GM18867 (cell line): ENCODE measurements around the gene NPAS3.

Source experiments
- ATAC-seq: cut with Tn5 transposase; IDR thresholded peaks from one replicate; pipeline ENCODE4 v1.9.1; 2021; ENCODE audit warnings: mild to moderate bottlenecking, moderate library complexity; ENCODE audit not compliant: unreplicated experiment

The NPAS3 gene

DNA sequence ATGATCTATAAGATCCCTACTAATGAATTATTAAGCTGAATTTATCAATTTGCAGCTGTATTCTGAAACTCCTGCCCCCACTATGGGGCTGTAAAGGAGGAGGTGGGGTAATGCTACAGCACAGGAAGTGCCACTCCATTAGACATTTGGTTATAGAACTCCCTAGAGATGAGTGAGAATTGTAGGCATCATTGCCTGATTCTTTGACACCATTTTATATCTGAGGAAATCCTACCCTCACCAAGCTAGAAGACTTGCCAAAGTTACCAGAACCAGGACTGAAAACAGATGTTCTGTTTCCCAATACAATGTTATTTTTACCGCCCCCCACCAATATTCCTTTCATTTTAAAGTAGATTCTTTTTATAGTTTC lies 829.8 kb downstream of the NPAS3 start:
- no peak for ATAC-seq

DNA sequence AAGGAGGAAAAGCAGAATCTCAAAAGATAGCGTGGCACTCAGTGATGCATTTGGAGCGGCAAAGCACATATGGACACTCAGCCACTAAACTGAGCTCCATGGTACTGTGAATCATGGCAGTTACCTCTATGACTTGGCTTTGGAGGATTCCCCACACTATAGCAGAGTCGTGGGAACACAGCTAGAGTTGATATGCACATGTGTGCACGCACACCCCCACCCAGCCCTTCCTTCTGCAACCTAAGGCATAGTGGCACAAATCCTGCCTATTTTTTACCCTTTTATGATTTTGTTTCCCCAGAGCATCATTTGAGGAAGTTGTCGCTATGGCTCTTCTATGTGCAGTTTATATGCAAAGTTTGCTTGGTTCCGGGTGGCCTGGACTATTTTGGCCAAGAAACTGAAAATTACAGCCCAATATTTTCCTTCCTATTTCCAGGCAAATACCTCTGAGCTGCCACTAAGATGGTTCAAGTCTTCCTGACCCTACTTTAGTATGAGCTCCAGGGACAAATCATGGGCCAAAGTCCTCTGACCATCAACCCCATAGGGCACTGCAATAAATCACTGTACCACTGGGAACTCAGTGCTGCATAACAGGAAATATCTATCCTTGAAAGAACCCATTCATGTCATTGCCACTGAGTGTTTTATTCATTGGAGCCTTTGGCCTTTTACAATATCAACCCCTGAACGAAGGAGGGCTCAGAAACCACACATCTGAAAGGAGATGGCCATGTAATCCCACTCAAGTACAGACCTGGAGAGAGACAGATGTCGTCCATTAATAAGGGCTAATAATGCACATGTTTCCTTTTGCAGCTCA lies 834.7 kb downstream of the NPAS3 start:
- no peak for ATAC-seq

DNA sequence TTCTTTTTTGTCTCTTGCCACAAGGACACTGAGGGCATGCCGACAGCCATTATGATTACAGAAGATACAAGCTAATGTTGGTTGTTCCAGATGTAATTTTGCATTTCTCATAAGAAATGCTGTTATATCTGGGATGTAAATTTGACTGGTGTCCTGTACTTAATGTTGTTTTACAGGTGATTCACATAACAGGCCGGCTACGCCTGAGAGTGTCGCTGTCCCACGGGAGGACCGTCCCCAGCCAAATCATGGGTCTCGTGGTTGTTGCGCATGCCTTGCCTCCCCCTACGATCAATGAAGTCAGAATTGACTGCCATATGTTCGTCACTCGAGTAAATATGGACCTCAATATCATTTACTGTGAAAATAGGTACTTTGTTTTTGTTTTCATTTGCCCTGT lies 835.5 kb downstream of the NPAS3 start:
- no peak for ATAC-seq

DNA sequence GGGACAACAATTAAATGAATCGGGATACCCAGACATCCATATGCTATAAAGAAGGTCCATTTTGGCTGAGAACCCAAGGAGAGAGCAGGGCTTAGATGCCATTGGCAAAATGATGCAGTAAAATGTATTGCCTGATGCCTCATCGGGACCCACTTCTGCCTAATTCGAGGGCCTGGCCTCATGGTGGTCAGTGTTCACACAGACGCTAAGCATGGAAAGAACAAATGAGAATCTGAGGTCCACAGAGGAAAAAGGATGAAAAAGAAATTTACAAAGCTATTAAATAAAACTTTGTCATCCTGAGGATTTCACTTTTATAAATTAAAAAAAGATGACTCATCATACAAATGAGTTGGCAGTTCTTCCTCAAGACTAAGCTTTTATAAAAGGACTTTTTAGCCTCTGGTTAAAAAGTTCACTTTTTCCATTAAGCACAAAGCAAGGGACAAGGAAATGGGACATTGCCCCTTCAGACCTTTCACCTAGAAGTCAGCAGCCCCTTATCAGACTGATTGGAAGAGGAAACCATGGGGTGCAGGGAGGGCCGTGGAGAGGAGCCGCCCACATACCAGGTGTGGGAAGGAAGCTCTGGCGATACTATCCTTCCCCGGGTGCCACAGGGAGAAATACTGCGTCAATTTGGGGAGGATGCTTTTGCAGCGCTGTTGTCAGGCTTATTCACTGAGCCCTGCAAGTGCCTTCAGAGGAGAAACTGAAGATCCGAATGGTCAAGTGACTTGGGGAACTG lies 836.2 kb downstream of the NPAS3 start:
- no peak for ATAC-seq

DNA sequence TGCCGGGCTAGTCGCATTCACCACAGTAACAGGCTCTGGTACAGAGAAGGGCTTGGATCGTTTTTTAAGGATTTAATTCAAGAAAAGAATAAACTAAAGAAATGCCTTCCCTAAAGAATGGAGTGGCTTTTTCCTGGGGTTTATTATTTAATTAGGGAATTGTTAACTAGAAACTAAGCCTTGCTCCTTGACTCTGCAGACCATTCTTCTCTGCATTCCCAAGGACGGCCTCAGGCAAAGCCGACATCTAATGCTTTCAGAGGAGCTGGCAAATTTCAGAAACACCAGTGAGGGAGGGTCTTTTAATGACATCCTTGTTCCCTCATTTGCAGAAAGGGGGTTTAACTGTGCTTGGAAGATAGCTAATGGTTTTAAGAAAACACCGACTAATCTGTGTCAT lies 838.2 kb downstream of the NPAS3 start:
- ATAC-seq = no peak

DNA sequence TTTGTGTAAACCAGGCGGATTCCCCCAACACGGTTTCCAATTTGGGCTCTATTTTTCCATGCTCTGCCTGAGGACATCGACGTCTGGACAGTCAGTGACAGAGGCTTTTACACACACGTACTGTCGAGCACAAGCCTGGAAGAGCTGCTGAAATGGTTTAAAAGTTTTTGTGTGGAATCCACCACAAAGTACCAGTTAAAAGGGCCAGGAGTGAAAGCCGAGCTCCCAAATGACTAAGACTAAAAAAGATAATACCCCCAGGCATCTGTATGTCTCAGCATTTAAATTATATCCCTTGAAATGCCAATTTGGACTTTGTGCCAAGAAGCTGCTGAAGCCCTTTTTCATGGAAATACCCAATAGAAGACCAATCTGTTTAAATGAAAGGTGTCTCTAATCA lies 839.0 kb downstream of the NPAS3 start:
- no peak for ATAC-seq

DNA sequence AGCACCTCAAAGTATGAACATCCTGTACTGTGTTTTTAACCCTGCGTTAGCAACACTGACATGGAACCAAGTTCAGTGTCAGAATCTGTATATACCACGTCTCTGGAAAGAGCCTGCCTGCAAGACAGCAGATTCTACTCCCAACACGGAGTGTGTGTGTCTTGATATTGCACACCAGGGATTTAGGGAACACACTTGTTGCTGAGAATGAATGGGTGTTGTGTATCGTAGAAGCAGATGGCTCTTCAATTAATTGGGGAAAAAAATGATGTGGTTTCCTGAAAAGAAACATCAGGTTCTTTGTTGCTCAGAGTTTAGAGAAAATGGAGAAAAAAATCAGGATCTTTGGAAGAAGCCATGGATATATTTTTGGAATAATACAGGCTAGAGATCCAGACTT lies 841.4 kb downstream of the NPAS3 start:
- ATAC-seq = no peak

DNA sequence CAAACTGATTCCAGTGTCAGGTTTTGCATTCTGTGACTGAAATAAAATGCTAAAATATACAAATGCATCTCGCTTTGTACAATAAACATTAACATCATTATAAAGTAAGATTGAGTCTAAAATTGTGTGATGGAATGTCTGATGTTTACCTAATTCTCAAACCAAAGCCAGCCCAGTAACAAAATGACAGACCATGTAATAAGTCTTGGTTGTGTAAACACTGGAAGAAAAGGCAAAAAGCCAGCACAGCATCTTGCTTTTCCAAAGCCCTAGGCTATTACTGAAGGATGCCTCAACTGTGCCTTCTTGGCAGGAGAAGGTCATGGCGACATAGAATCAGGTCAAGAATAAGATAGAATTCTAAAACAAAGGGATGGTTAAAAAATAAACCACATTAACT lies 842.6 kb downstream of the NPAS3 start:
- ATAC-seq = no peak

DNA sequence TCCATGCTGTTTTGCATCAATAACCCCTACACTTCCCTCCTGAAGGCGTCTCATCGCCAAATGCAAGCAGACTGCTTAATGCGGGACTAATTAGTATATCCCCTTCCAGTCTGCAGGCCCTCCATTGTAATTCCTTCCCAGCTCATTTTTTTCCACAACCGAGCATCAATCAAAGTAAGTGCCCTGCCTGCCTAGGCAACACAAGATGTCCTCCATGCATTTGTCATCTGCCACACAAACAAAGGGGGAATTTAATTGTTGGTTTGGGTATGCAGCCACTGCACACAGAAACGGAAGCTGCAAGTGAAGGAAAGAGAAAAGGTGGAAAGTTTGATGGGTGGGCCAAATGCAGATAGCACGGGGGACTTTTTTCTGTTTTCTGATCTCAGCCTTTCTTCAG lies 844.2 kb downstream of the NPAS3 start:
- no peak for ATAC-seq

DNA sequence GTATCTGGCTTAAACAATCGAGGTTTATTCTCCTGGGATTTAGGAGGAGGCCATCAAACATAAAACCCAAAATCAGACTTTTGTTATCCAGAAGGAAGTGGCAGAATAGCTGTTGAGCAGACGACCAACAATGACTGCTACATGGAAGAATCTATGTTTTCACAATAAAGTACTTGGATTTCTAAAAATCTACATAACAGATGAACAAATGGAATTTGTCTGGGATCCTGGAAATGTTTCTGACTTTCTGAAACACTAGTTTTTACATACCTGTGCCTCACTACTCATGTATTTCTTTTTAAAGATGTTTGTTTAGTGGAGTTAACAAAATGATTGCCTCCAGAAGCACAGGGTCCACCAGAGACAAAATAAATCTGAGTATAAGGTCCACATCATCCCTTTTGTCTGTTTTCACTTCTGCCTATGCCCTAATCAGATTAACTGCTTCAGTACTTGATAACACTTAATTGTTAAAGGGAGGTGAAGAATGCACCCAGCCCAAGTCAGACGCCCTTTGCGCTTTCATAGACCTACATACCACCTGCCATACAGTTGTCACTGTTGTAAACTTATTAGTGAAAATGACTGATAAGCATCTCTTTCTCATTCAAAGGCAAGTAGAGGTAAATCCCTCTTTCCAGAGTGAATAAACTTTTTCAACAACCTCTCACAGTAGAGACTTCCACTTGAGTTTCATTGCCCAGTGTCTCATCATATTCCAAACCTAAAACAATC lies 847.6 kb downstream of the NPAS3 start:
- no peak for ATAC-seq

DNA sequence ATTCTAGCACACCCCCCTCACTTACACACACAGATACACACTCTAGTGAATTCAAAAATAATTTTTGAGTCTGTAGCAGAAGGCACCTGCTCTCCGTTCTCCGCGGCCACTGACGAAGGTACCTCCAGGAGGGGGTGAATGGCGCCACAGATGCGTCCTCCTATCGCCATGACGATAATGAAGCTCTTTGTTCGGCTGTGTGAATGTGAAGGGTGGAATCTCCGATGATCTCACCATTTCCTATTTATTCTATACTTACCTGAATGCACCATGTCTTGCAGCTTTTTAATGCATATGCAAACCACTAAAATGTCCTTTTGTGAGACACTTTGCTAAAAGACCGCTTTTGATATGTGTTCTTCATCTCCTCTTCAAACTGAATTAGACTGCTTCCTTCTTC lies 849.5 kb downstream of the NPAS3 start:
- no peak for ATAC-seq

DNA sequence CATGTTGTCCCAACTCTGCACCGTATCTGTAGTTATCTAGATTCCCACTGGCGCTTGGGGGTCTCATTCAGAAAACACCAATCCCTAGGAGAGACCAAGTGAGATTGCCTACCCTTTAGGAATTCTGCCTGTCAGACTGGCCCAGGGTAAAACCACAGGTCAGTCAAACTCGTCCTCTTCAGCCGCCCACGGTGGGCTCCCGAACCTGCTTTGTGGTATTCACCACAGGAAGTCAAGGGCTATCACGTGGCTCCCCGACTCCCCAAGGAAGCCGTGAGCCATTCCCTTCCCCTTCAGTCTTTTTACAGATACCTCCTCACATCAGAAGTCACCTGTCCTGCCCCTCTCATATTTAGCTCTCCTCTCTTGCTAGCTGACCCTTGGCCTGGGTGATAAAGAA lies 852.3 kb downstream of the NPAS3 start:
- no peak for ATAC-seq

DNA sequence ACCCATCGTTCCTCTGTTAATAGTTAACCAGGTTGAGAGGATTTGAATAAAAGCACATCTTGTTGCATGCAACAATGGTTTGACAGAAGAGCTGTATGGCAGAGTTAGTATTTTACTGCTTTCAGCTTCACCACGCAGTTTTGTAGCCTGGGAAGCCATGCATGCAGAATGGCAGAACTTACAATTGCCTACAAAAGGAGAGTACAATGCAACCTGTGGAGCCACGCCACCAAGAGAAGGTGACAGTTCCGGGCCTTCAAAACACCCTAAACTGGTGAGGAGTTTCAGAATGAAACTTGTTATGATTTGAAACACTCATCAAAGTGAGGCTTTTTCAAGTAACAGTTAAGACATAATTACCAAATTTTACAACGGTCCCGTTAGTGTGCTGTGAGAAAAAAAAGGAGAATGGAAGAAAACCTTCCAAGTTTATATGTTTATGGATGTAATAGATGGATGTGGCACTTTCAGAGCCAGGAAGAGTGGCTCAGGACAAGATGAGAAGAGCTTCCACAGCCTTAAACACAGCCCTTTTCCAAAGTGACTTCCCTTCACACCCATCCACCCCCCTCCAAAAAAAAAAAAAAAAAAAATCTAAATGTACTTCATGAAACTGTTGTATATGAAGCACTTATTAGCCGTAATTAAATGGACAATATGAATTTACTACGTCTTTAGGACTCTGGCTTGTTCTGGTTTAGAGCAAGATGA lies 853.5 kb downstream of the NPAS3 start:
- peak; percentile 84 for ATAC-seq

DNA sequence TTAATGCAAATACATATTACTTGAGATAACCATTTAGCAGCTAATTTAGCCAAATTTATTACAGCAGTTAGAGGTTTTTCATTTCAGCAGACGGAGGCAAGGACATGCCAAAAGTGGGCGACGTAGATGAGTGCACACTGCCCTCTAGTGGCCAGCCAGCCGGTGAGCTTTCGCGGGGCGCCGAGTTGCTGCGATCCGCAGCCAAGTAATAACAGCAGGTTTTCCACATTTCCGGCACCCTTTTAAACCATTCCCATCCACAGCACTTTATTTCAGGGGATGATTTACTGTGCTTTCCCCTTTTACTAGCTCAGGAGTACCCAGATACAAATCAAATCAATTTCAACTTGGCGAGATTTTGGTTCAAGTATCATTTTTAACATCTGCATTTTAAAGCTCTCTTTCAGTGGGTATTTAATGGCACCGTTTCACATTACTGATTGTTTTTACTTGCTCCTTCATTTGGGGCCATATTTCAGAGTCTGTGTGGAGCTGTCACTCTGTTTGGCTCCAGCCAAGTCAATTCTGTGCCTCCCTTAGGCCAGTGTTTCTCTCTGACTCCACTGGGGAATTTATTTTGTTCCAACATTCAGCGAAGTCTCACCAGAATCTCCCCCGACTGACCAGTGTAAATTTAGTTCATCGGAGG lies 854.2 kb downstream of the NPAS3 start:
- peak; percentile 59 for ATAC-seq

DNA sequence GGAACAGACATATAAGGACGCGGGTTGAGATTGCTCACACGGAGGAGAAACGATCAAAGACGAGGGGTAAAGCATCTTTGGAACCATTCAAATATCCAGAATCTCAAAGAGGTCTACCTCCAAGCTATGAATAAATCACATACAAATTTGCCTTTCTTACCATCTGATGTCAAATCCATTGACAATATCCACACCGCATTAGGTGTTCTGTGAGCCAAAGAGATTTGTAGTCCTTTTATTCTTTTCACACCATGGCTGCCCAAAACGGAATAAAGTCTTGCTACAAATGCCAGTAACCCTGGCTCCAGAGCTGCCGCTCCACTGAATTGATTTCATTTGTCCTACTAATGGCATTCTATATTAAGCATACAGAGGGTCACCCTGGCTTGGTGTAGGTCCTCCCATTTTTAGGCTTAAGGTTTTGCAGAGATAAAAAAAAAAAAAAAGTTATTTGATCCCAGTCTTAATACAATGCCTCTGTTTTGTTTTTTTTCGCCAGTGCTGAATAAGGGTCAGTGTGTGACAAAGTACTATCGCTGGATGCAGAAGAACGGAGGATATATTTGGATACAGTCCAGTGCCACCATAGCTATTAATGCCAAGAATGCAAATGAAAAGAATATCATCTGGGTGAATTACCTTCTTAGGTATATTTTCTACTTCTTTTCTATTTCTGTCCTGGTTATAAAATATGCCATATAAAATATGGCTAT lies 854.9 kb downstream of the NPAS3 start:
- ATAC-seq = no peak

DNA sequence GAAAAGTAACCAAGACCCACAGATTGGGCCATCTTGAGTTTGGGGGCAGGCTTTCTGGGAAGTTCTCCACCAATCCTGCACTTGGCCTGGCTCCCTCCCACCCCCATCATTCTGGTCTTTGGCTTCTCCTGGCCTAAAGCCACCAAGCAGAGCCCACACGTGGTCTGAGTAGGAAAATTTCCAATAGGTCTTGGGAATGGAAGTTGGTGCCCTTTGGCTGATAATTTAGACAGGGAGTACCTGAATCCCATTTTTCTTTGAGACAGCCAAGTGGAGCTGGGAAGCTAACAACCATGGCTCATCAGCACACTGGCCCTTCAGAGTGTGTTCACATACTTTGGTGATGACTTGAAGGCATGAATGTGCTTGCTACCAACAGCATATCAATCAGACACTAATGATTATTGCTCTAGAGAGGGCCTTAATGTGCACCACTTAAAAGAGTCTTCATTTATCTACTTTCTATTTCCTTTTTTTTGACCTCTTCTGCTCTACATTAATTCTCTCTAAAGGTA lies 856.2 kb downstream of the NPAS3 start:
- ATAC-seq = no peak

DNA sequence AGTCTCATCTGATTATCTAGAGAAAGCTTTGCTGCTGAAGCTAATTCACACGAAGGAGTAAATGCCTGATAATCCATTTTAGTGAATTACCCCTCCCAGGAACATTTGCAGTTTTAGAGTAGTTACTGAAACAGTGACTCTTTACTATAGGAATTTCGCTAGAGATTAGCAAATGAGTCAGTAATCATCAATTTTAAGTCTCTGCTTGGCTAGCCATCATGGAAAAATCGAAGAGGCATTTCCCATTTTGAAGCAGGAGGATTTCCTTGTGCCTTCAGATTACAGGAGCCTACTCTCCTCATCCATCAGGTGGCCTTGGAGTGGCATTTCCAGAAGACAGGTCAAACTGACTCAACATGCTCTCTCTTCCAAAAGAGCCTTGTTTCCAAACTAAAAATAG lies 857.7 kb downstream of the NPAS3 start:
- ATAC-seq = no peak

DNA sequence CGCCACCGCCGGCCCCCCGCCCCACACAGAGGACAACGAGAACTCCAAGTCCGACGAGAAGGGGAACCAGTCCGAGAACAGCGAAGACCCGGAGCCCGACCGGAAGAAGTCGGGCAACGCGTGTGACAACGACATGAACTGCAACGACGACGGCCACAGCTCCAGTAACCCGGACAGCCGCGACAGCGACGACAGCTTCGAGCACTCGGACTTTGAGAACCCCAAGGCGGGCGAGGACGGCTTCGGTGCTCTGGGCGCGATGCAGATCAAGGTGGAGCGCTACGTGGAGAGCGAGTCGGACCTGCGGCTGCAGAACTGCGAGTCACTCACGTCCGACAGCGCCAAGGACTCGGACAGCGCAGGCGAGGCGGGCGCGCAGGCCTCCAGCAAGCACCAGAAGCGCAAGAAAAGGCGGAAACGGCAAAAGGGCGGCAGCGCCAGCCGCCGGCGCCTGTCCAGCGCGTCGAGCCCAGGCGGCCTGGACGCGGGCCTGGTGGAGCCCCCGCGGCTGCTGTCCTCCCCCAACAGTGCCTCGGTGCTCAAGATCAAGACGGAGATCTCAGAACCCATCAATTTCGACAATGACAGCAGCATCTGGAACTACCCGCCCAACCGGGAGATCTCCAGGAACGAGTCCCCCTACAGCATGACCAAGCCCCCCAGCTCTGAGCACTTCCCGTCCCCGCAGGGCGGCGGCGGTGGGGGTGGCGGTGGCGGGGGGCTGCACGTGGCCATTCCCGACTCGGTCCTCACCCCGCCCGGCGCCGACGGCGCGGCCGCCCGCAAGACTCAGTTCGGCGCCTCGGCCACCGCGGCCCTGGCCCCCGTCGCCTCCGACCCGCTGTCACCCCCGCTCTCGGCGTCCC lies 861.3 kb downstream of the NPAS3 start:
- no peak for ATAC-seq

DNA sequence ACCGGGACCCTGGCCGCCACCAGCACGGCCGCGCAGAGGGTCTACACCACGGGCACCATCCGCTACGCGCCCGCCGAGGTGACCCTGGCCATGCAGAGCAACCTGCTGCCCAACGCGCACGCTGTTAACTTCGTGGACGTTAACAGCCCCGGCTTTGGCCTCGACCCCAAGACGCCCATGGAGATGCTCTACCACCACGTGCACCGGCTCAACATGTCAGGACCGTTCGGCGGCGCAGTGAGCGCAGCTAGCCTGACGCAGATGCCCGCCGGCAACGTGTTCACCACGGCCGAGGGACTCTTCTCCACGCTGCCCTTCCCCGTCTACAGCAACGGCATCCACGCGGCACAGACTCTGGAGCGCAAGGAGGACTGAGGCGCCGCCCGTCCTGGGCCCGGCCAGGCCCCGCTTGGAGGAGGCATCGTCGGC lies 862.1 kb downstream of the NPAS3 start:
- ATAC-seq = no peak
